Measurements from ENCODE around the gene B4GALNT3.

DNA sequence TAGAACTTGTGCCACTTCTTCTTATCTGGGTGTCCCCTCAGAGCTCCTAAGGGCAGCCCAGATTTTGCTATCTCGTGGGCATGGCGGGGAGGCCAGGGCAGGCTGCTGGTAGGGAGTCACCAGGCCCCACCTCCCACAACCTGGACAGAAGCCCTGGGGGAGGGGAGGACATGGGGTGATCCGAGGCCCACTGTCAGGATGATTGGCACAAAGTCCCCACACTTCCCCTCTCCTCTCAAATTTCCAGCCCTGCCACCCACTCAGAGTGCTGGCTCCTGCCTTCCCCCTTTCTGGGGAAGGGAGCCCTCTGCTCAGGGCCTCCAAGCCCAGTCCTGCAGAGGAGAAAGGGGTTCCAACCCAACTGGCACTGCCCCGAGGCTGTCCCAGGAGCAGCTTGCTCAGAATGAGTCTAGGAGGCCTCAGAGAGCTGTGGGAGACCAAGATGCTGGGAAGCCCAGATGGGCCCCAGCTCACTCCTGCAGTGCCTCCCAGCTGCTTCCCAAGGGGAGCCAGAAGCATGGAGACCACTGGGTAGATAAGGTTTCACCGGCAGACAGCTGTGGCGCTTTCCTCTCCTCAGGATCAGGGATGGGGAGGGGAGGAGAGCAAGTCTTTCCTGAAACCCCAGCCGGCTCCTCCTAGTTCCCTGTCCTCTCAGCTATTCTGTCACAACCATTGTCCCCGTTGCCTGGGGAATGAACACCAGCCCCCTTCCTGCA, 82.8 kb downstream of the B4GALNT3 start:
- TF ChIP-seq, protein P1, sequence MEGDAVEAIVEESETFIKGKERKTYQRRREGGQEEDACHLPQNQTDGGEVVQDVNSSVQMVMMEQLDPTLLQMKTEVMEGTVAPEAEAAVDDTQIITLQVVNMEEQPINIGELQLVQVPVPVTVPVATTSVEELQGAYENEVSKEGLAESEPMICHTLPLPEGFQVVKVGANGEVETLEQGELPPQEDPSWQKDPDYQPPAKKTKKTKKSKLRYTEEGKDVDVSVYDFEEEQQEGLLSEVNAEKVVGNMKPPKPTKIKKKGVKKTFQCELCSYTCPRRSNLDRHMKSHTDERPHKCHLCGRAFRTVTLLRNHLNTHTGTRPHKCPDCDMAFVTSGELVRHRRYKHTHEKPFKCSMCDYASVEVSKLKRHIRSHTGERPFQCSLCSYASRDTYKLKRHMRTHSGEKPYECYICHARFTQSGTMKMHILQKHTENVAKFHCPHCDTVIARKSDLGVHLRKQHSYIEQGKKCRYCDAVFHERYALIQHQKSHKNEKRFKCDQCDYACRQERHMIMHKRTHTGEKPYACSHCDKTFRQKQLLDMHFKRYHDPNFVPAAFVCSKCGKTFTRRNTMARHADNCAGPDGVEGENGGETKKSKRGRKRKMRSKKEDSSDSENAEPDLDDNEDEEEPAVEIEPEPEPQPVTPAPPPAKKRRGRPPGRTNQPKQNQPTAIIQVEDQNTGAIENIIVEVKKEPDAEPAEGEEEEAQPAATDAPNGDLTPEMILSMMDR (IDR thresholded peaks at IDR 0.05; ENCODE audit: poor library complexity) = no peak
- TF ChIP-seq EZH2 (IDR thresholded peaks at IDR 0.05; ENCODE audit: borderline replicate concordance) = no peak
- TF ChIP-seq EZH2phosphoT487 (IDR thresholded peaks at IDR 0.05; ENCODE audit: low read depth, severe bottlenecking, unreplicated experiment) = no peak

All from hepatocyte (in vitro differentiated cells).